HuH-7 (cell line): ENCODE data around the gene CLSTN1.
"Not testable (repeated sequence)": the region's sequence is repeated elsewhere in the genome, so short reads cannot be mapped to it uniquely, and the experiment has no call there.

Experiments
- DNase-seq: peaks from one replicate; pipeline ENCODE4 v3.0.0; 2011; ENCODE audit warnings: low spot score

CLSTN1 gene

DNA sequence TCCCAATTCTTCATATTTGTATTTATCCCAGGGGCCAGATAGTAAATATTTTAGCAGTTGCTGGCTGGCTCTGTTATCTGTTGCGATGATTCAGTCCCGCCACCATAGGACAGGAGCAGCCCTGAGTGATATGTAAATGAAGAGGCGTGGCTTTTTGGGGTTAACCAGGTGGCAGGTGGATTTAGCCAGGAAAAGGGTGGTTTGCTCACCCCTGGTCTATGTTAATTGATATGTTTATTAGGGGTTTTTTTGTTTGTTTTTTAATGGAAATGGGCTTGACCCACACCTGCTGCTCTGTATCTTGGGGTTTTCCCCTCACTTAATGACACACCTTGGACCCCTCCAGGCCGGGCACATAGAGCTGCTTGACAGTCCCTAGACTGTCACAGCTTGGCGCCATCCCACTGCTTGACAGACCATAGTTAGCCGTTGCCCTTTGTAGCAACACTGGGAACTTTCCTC lies 109.5 kb downstream of the CLSTN1 start:
- DNase-seq, result no peak

DNA sequence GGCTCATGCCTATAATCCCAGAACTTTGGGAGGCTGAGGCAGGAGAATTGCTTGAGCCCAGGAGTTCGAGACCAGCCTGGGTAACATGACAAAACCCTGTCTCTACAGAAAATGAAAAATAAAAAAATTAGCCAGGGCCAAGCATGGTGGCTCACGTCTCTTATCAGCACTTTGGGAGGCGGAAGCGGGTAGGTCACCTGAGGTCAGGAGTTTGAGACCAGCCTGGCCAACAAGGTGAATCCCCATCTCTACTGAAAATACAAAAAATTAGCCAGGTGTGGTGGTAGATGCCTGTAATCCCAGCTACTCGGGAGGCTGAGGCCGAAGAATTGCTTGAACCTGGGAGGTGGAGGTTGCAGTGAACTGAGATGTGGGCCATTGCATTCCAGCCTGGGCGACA lies 111.0 kb downstream of the CLSTN1 start:
- not testable (repeated sequence) for DNase-seq

DNA sequence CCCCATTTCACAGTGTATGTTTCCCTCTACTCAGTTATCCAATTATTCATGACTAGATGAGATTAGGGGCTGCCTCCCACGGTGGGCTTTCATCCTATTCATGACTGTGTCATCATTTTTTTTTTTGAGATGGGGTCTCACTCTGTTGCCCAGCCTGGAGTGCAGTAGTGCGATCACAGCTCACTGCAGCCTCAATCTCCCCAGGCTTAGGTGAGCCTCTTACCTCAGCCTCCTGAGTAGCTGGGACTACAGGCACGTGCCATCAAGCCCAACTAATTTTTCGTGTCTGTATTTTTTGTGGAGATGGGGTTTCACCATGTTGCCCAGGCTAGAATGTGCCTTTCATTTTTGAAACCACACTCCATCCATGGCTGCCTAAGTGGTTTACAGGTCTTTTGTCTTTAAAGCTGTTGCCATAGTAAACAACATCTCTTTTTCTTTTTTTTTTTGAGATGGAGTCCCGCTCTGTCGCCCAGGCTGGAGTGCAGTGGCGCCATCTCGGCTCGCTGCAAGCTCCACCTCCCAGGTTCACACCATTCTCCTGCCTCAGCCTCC lies 112.2 kb downstream of the CLSTN1 start:
- DNase-seq, result no peak

DNA sequence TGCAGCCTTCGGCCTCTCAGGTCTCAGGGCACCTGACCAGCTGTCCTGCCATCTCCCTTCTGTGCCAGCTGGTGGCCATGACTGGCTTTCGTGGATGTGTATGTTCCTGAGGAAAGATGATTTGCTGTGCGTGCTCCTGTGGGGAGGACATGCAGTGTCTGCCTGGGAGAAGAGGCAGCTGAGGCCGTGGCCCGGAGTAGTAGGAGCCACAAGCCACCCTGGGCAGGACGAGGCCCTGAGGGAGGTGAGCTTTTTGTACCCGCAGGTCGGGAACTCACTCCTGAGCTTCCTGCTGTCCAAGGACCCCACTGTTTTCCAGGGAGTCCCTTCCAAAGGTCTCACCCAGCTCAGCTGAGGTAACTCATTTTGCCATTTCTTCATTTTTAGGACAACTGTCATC lies 113.7 kb downstream of the CLSTN1 start:
- DNase-seq, result no peak

DNA sequence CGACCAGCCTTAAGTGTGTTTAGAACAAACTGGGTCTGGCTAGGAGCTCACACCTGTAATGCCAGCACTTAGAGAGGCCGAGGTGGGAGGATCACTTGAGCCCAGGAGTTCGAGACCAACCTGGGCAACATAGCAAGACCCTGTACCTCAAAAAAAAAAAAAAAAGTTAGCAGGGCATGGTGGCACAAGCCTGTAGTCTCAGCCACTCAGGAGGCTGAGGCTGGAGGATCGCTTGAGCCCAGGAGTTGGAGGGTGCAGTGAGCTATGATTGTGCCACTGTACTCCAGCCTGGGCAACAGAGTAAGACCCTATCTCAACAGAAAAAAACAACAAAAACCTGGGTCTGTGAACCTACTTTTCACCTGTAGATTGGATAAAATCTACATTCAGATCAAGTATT lies 117.6 kb downstream of the CLSTN1 start:
- DNase-seq, result no peak

DNA sequence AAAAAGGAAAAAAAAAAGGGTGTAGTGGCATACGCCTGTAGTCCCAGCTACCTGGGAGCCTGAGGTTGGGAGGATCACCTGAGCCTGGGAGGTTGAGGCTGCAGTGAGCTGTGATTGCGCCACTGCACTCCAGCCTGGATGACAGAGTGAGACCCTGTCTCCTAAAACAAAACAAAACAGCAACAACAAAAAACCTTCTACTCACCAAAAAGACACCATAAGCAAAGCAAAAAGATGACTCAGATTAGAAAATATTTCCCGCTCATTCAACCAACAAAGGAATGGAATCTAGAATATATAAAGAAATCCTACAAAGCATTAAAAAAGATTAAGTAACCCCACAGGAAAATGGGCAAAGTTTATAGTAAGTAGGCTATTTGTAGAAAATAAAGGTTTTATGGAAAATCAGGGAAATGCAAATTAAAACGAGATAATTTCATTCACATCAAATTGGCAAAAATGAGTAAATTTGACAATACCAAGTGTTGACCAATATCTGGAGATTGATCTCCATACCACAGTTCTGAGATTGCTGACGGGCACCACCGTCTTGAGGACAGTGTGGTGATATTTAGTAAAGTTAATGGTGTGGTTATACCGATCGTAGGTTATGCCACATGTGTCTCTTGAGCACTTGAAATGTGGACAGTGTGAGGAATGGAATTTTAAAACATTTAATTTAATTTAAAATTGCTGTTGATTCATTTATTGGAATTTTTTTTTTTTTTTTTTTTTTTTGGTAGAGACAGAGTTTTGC lies 118.2 kb downstream of the CLSTN1 start:
- DNase-seq, result no peak

DNA sequence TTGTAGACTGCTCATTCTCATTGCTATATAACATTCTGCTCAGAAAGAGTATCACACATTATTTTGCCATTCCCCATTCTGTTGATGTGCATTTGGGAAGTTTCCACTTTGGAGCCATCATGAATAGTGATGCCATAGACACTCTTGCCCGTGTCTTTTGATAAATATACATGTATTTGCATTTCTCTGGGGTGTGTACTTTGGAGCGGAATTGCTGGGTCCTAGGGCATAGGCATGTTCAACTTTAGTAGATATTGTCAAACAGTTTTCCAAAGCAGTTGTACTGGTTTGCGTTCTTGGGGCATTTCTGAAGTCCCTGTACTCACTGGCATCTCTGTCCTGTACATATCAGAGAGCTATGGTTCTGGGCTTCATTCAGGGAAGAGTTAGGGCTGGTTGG lies 120.1 kb downstream of the CLSTN1 start:
- DNase-seq, result no peak

DNA sequence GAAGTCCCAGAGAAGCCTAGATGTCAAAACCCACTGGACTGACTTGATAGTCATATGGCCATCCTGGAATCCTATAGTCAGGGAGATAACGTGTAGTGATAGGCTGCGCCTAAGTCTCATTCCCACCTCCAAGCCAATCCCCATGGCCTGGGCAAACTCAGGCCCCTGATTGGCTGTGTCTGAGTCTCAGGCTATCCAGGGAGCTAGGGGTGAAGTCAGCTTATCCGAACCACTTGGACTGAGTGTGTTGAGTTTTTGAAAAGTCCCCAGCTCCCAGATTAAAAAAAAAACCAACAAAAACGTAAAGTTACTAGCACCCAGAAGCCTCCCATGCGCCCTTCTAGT lies 120.6 kb downstream of the CLSTN1 start:
- no peak for DNase-seq

DNA sequence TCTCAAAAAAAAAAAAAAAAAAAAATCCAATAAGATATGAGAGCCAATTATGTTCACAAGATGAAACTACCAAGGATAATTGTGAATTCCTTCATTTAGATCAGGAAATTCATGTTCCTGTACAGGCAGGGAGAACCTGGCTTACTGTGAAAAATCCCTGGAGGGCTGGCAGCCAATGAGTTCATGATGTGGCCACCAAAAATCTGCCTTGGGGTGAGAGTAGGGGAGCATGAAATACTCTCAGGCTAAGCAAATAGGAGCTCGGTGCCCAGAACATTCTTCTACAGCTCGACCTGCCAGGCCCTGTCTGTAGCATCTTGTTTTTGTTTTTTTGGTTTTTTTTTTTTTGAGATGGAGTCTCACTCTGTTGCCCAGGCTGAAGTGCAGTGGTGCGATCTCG lies 122.1 kb downstream of the CLSTN1 start:
- DNase-seq, result no peak

DNA sequence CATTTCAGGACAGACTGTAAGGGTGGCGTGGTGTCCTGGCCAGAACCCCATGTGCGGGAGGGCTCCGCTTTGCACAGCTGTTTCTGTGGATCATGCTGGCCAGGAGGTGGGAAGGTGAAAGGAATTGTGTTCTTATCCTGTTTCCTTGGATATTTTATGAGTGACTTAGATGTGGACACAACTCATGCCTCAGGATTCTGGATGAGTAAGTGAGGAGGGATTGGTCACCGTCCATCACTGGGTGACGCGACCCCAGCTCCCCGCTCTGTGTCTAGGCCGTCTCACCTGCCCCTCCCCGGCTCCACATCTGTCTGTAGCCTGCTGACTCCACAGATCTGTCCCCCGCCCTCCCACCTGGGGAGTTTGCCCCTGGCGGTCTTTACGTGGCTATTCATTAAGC lies 123.4 kb downstream of the CLSTN1 start:
- no peak for DNase-seq

DNA sequence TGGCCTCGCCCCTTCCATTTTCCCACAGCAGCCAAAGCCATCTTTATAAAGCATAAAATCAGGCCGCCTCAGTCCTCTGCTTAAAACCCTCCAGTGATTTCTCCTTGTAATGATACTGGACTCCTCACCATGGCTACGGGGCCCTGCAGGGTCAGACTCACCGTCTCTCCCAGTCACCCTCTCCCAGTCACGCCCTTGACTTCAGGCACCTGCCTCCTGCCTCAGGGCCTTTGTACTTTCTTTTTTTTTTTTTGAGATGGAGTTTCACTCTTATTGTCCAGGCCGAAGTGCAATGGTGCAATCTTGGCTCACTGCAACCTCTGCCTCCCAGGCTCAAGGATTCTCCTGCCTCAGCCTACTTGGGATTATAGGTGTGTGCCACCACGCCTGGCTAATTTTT lies 124.4 kb downstream of the CLSTN1 start:
- no peak for DNase-seq

DNA sequence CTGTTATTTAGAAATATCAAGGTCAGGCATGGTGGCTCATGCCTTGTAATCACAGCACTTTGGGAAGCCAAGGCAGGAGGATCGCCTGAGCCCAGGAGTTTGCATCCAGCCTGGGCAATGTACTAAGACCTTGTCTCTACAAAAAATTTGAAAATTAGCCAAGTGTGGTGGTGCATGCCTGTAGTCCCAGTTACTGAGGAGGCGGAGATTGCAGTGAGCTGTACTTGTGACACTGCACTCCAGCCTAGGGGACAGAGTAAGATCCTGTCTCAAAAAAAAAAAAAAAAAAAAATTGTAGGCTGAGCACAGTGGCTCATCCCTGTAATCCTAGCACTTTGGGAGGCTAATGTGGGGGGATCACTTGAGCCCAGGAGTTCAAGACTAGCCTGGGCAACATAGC lies 127.0 kb downstream of the CLSTN1 start:
- no peak for DNase-seq

DNA sequence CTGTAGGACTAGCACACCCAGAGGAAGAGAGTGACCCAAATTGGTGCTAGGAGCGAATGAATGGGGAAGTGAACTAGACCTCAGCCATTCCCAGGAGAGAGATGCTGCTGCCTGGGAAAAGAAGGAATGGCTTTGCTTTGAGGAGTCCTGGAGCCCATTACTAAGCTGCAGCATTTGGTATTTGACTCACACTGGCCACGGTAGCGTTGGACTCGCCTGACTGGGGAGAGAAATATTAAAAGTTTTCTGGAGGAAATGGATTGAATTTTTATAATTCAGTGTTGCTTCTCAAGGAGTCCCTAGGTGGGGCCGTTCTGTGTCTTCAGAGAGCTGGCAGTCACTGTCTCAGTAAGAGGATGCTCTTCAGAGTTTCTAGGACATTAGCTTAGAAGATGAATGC lies 132.1 kb downstream of the CLSTN1 start:
- DNase-seq, result no peak

DNA sequence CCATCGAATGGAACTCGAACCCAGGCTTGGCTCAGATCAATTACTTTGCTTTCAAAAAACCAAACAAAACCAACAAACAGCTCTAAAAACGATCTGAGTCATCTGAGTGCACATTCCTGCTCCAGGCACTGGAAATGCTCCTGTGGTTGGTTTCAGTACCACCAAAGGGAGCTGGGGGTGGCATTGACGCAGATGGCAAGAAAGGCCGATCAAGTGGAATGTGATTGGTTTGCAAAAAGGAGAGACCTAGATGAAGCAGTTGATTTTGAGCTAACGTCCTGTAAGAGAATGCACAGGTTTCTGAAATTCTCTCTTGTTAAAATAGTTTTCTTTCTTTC lies 132.7 kb downstream of the CLSTN1 start:
- DNase-seq, result no peak

DNA sequence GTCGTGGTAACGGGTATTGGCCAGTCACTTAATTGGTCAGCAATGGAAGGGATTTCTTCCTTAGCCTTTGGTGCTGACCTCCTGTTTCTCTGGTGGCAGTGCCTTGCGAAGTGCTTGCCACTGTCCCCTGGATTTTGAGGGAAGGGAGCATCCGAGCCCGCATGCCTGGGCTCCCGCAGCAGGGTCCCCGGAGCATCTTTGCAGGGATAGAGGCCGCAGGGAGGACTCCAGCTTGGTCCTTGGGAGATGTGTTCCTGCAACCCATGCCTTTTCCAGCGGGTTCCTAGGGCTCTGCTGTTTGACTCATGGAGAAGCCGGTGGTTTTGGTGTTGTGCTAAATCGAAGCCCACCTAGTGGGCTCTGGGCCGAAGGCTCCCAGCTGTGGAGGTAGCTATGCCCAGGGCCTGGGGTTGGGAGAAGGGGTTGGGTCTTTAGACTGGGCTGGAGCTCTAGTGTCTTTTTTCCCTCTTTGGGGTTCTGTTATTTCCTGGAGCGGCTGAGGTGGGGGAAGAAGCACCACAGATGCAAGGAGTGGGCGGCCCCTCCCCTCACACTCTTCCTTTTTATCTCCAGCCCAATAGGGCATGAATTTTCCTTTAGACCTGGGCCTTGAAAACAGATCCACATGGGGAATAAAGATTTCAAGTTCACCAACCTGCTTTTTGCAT lies 133.2 kb downstream of the CLSTN1 start:
- DNase-seq, result no peak

DNA sequence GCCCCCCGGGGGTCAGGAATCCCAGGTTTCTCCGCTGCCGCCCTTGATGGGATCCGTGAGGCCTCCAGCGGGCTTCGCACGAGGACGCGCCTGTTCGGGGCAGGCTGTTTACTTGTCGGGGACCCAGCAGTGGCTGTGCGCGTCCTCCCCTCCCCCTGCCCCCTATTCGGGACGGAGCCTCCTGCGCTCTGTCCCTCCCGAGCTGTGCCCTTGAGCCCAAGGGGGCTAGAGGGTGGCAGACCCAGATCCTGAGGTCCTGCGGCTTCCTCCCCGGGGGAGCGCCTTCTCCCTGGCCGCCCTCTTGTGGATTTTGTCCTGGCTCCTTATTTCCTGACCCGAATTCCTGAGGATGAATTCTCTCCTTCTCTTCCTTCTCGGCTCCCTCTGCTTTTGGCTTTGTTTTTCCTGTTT lies 133.8 kb downstream of the CLSTN1 start:
- DNase-seq, result no peak

DNA sequence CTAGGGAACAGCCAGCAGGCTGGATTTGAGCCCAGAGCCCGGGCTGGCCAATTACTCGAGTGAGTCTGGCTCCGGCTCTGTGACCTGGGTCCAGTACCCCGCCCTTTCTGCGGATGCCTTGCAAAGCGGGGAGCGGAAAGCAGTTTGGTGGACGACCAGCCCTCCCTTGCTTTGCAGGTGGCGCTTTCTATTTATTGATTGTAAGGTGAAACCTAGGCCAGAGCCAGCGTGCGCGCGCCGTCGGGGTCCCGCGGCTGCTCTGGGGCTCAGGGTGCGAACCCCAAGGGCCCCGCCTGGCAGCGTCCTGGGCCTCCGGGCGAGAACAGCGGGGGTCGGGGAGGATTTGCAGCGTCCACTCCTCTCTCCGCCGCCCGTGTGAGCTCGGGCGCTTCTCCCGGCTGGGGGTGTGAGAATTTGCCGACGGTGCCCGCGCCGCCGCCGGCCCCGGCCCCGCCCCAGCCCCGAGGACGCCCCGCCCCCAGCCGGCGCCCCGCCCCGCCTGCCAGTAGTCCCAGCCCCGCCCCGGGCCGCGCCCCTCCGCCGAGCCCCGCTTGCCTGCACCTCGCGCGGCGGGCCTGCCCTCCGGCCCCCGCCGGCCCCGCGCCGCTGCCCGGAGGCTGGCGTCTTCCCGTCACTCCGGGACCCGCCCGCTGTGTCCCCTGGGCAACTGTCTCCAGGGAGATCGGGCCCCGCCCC lies 134.6 kb downstream of the CLSTN1 start:
- peak; percentile 66 for DNase-seq

DNA sequence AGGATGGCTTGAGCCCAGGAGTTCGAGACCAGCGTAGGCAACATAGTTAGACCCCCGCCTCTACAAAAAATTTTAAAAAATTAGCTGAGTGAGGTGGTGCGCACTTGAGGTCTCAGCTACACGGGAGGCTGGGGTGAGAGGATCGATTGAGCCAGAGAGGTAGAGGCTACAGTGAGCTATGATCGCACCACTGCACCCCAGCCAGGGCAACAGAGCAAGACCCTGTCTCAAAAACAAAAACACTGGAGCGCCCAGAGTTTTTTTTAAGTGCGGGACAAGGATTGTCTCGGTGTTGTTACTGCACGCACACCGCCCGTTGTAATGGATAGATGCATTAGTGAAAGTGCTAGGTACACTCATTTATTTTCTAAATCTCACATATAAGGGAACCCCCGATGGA lies 135.2 kb downstream of the CLSTN1 start:
- DNase-seq, result no peak

DNA sequence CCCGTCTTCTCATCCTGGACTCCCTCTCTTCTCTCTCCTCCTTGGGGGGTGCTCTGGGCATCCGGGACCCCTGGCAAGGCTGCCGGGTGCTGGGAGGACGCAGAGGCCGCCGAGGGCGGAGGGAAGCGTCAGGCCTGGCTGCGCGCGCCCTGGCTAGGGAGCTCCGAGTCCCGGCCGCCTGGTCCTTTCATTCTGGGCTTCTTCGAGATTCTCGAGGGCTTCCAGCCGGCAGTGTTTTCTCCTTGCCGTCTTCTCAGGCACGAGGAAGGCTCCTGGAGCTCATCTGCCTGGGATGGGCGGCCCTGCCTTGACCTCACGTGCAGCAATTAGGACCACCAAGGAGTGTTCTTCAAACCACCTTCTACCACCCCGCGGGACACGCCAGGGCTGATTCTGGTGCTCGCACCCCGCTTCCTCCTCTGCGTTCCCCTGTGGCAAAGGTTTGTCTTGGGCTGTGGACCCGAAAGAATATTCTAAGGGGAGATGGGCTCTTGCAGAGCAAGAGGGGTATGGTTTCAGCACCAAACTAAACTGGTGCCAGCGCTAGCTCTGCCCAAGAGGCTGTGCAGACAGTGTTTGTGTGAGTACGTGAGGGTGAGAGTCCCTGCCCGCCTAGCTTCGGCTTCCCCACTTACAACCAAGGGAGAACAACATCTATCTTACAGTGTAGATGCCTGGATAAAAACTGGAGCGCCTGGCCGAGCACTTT lies 135.7 kb downstream of the CLSTN1 start:
- no peak for DNase-seq

DNA sequence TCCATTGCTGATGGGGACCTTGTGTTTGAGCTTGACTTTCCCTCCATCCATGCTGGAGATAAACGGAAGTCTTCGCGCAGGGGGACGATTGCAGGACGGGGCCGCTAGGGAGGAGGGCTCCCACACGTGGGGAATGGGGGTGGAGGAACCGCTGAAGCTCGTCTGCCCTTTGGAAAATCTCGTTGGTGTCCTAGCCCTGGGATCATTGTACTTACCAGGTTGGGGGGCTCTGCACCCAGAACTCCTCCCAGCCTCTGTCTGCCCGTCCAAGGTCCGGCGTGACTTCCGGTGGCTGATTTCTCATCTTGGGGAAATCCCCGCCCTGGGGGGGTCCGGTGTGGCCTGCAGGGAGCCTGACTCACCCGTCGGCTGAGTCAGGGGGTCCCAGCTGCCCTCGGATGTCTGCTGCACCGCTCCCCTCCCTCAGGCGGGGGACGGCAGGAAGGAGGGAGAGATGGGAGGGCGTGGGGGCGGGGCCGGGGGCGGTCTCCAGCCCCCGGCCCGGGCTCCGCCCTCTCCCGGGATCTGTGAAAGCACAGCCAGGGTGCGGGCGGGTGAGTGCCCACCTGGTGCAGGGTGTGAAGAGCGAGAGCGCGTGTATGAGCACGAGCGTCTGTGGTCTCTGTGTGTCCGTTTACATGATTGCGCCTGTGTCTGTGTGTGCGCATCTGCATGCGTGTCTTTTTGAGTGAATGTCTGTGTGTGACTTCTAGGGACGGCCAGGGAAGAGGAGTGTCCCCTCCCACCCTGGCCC lies 136.5 kb downstream of the CLSTN1 start:
- DNase-seq, result peak; percentile 82

DNA sequence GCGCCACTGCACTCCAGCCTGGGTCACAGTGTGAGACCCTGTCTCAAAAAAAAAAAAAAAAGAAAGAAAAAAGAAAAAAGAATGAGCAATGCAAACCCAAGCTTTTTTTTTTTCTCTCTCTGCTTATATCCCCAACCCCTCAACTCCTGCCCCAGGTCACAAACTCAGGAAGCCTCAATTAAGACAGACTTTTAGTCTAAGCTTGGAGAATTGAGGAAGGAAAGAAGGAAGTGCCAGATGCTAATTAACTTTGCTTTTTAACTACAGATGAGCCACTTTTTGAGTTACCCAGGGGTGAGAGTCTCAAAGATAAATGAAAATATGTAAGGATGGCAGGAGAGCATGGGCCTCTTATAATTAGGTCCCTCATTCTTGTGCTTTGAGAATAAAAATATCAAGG lies 139.0 kb downstream of the CLSTN1 start:
- DNase-seq, result no peak

DNA sequence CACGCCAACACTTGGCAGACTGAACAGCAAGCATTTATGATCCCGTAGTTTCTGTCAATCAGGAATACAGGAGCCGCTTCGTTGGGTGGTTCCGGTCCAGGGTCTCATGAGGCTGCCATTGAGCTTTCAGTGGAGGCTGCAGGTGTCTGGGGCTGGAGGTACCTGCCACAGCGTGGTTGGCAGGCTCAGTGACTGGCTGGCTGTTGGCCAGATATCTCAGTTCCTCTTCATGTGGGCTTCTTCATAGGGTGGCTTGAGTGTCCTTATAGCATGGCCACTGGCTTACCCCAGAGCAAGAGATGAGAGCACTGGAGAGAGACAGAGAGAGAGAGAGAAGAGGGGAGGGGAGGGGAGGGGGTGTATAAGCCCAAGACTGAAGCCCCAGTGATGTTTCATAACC lies 142.9 kb downstream of the CLSTN1 start:
- no peak for DNase-seq
